SK-N-SH (cell line): Measurements from ENCODE around the gene MEIS2. TPM values are rescaled to one million over a fixed set of nuclear protein-coding genes. Genes with fewer than 3 reads are reported as not detected.

ENCODE experiments used
- CTCF ChIA-PET: fragments of 300-600, 350-600 bp; formaldehyde crosslinking; extraction: SDS; loops from one replicate; lab custom pipeline; 2021; lab: Yijun Ruan, JAX
- POLR2A ChIA-PET: fragments of 350-600 bp; sonication (Branson Sonifier 250); formaldehyde crosslinking; extraction: SDS; loops from one replicate; lab custom pipeline; 2020; ENCODE audit warnings: antibody characterized with exemption, inconsistent platforms; lab: Yijun Ruan, JAX
- DNase-seq: peaks from one replicate; pipeline ENCODE4 v3.0.0; 2012
- H2AFZ ChIP-seq: fragments of 200-600 bp; sonication (generic); 2 replicates; pipeline ENCODE4 v1.8.1; 2016; ENCODE audit warnings: antibody characterized with exemption, mild to moderate bottlenecking, low read depth
- H3F3A ChIP-seq: fragments of 200-600 bp; sonication (generic); replicated peaks from 2 replicates; pipeline ENCODE3; 2016; ENCODE audit warnings: antibody characterized with exemption, mild to moderate bottlenecking; ENCODE audit not compliant: insufficient read depth
- H3K27ac ChIP-seq, 2 experiments: fragments of 200-500 bp in 1 of 2; fragments of 200-600 bp in 1 of 2; sonication (Bioruptor generic) in 1 of 2; sonication (generic), shearing (Covaris generic) in 1 of 2; 2 replicates each; pipeline versions ENCODE4 v1.5.1 to v1.6.1; 2014 to 2016; ENCODE audit warnings: low read depth in 2 of 2, inconsistent platforms in 1 of 2, low read length in 1 of 2, mild to moderate bottlenecking in 1 of 2, mixed read lengths in 1 of 2
- H3K27me3 ChIP-seq: fragments of 200-600 bp; sonication (generic), shearing (Covaris generic); 2 replicates; pipeline ENCODE4 v1.6.1; 2016; ENCODE audit warnings: mixed run types; ENCODE audit not compliant: insufficient read depth
- H3K36me3 ChIP-seq, 2 experiments: fragments of 200-500 bp in 1 of 2; fragments of 200-600 bp in 1 of 2; sonication (Bioruptor generic) in 1 of 2; sonication (generic) in 1 of 2; replicated peaks in 1 of 2; 2 replicates each; pipeline versions ENCODE3 to v1.5.1; 2014 to 2016; ENCODE audit warnings: low read length in 1 of 2, mild to moderate bottlenecking in 1 of 2; ENCODE audit not compliant: insufficient read depth in 2 of 2, control insufficient read depth in 1 of 2
- H3K4me1 ChIP-seq, 2 experiments: fragments of 200-500 bp in 1 of 2; fragments of 200-600 bp in 1 of 2; sonication (Bioruptor generic) in 1 of 2; sonication (generic), shearing (Covaris generic) in 1 of 2; 2 replicates each; pipeline versions ENCODE4 v1.5.1 to v1.6.1; 2014 to 2016; ENCODE audit warnings: low read depth in 1 of 2, low read length in 1 of 2, mixed run types in 1 of 2; ENCODE audit not compliant: insufficient read depth in 2 of 2, control insufficient read depth in 1 of 2
- H3K4me2 ChIP-seq: fragments of 200-600 bp; sonication (generic), shearing (Covaris generic); 2 replicates; pipeline ENCODE4 v1.6.1; 2017; ENCODE audit warnings: mixed run types
- H3K4me3 ChIP-seq, 2 experiments: fragments of 200-500 bp in 1 of 2; fragments of 200-600 bp in 1 of 2; sonication (Bioruptor generic) in 1 of 2; sonication (generic), shearing (Covaris generic) in 1 of 2; 2 replicates each; pipeline versions ENCODE4 v1.5.1 to v1.8.1; 2014 to 2016; ENCODE audit warnings: low read depth in 2 of 2, inconsistent platforms in 1 of 2, low read length in 1 of 2, mild to moderate bottlenecking in 1 of 2, mixed read lengths in 1 of 2, moderate library complexity in 1 of 2
- H3K79me2 ChIP-seq: fragments of 200-600 bp; sonication (generic); 2 replicates; pipeline ENCODE4 v1.8.1; 2017; ENCODE audit warnings: mild to moderate bottlenecking; ENCODE audit not compliant: insufficient read depth
- H3K9ac ChIP-seq: fragments of 200-600 bp; sonication (generic); 2 replicates; pipeline ENCODE4 v1.6.1; 2017; ENCODE audit warnings: mixed run types
- H3K9me2 ChIP-seq: fragments of 200-600 bp; sonication (generic); 2 replicates; pipeline ENCODE4 v1.6.1; 2017; ENCODE audit warnings: mixed run types
- H3K9me3 ChIP-seq: fragments of 200-600 bp; sonication (generic); 2 replicates; pipeline ENCODE4 v1.6.1; 2017; ENCODE audit warnings: mixed run types, mild to moderate bottlenecking, moderate library complexity
- H4K20me1 ChIP-seq: fragments of 200-600 bp; sonication (generic); 2 replicates; pipeline ENCODE4 v1.6.1; 2017; ENCODE audit warnings: mild to moderate bottlenecking, mixed run types; ENCODE audit not compliant: insufficient read depth
- CHD2 ChIP-seq: fragments of 150-350 bp; IDR thresholded peaks from 2 replicates; pipeline ENCODE4 v1.6.1; 2018; ENCODE audit warnings: low read length; ENCODE audit not compliant: partially characterized antibody
- ELF1 ChIP-seq: IDR thresholded peaks from 2 replicates; pipeline ENCODE4 v1.4.0; 2012
- EP300 ChIP-seq, 2 experiments: IDR thresholded peaks; 2 replicates each; pipeline versions ENCODE4 v1.4.0 to v1.6.1; 2012; ENCODE audit warnings: borderline replicate concordance in 1 of 2, low read depth in 1 of 2, low read length in 1 of 2
- FOSL2 ChIP-seq: IDR thresholded peaks from 2 replicates; pipeline ENCODE4 v1.4.0; 2012; ENCODE audit warnings: low read depth, mild to moderate bottlenecking, moderate library complexity, borderline replicate concordance
- FOXJ3 ChIP-seq: sonication (generic); formaldehyde crosslinking; IDR thresholded peaks from 2 replicates; pipeline ENCODE4 v1.5.1; 2020; ENCODE audit warnings: mild to moderate bottlenecking, missing genetic modification reagents
- MEF2A ChIP-seq: IDR thresholded peaks from 2 replicates; pipeline ENCODE4 v1.4.0; 2012; ENCODE audit warnings: low read depth, borderline replicate concordance
- MXI1 ChIP-seq: IDR thresholded peaks from 2 replicates; pipeline ENCODE4 v1.6.1; 2012; ENCODE audit warnings: mild to moderate bottlenecking, low read depth, low read length, improper control_type of control experiment
- NFIC ChIP-seq: IDR thresholded peaks from 2 replicates; pipeline ENCODE4 v1.4.0; 2012; ENCODE audit warnings: borderline replicate concordance
- NRF1 ChIP-seq: IDR thresholded peaks from 2 replicates; pipeline ENCODE4 v1.6.1; 2012; ENCODE audit warnings: low read depth, mild to moderate bottlenecking, low read length
- POLR2AphosphoS5 ChIP-seq: IDR thresholded peaks from 2 replicates; pipeline ENCODE4 v1.6.1; 2012; ENCODE audit warnings: low read depth, low read length
- RAD21 ChIP-seq: IDR thresholded peaks from 2 replicates; pipeline ENCODE4 v1.6.1; 2012; ENCODE audit warnings: mild to moderate bottlenecking, low read length
- RXRA ChIP-seq: IDR thresholded peaks from 2 replicates; pipeline ENCODE4 v1.4.0; 2012; ENCODE audit warnings: low read depth, mild to moderate bottlenecking, borderline replicate concordance
- SIN3A ChIP-seq: IDR thresholded peaks from 2 replicates; pipeline ENCODE4 v1.6.1; 2012; ENCODE audit warnings: low read depth, mild to moderate bottlenecking, low read length, moderate library complexity, borderline replicate concordance
- TAF1 ChIP-seq: IDR thresholded peaks from 2 replicates; pipeline ENCODE4 v1.6.1; 2012; ENCODE audit warnings: low read depth, mild to moderate bottlenecking, low read length, moderate library complexity, borderline replicate concordance
- TEAD4 ChIP-seq: IDR thresholded peaks from 2 replicates; pipeline ENCODE4 v1.4.0; 2012; ENCODE audit warnings: mild to moderate bottlenecking, borderline replicate concordance; ENCODE audit not compliant: insufficient read depth
- YY1 ChIP-seq: IDR thresholded peaks from 2 replicates; pipeline ENCODE4 v1.4.0; 2012; ENCODE audit warnings: low read depth, mild to moderate bottlenecking
- whole genome bisulfite sequencing: methylation state at CpG from one replicate; pipeline ENCODE4 v1.1.6; 2017; ENCODE audit warnings: low lambda C conversion rate; 5-methylcytosine and 5-hydroxymethylcytosine counted together
- polyA plus RNA-seq, 3 experiments: library from polyadenylated mRNA; depleted of rRNA; stranded (reverse); fragments of >200 nt; gene quantifications; 2 replicates each; pipeline ENCODE4 v1.2.3, GENCODE V29; 2012
- TF ChIP-seq, protein P1 (sequence below): IDR thresholded peaks from 2 replicates; pipeline ENCODE4; 2012
- TF ChIP-seq, protein P2 (sequence below): IDR thresholded peaks from 2 replicates; pipeline ENCODE4 v1.4.0; 2012; ENCODE audit warnings: low read depth, borderline replicate concordance
- TF ChIP-seq, protein P3 (sequence below): IDR thresholded peaks from 2 replicates; pipeline ENCODE4 v1.4.0; 2012; ENCODE audit warnings: low read depth, borderline replicate concordance
- TF ChIP-seq, protein P4 (sequence below): IDR thresholded peaks from 2 replicates; pipeline ENCODE4 v1.6.1; 2012; ENCODE audit warnings: mild to moderate bottlenecking, low read depth, low read length, moderate library complexity

MEIS2 gene
- polyA plus RNA-seq, 1 of the 3 experiments (the other 2 are of a cell fraction), result 146 TPM

DNA sequence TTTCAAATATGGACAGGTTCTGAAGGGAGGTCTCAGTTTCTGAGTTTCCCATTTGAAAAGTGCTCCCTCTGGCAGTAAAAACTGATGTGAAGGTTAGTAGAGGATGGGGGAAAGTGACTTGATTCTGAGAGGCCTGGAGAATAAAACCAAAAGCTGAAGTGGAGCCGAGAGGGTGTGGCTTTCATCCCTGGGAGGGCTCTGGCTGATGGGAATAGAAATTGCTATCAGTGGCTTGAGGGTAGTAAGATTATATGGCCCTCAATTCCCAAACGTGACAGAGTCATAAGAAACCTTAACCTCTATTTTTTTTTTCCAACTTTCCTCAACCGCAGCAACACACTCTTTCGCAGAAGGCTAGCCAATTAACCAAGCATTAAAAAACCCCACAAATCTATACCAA is 185.9 kb downstream of the MEIS2 start (continued):
- no peak for TF ChIP-seq RXRA

DNA sequence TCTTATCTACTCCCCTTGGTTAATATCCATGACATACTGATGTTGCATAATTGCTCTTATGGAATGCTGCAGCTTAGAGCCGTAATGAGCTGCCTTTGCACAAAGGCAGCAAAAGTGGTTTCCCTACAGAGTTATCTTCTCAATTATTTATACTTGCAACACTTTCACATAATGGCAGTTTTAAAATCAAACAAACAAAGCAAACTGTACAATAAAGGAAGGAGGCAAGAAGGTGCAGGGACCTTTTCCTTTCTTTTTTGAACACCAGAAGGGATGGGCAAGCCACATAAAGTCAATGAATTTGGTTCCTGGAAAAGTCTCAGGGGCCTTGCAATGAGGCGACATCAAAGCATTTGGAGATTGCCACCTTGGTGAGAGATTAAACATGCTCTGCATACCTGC is 188.0 kb downstream of the MEIS2 start:
- H3F3A ChIP-seq, result no peaks in the 10 kb centered on the region
- no peak overlapping the region for H2AFZ ChIP-seq
- no peaks in the 10 kb centered on the region for H3K27me3 ChIP-seq
- ChIA-PET POLR2A (no interaction called here), CTCF (no interaction called here)
- TF ChIP-seq MXI1 (no peak), CHD2 (no peak), RAD21 (no peak), TEAD4 (no peak), ELF1 (no peak), YY1 (no peak), EP300 (IDR thresholded peaks at IDR 0.05; ENCODE audit: borderline replicate concordance in 1 of 2, low read depth in 1 of 2, low read length in 1 of 2) (no peak), MEF2A (no peak), SIN3A (no peak), FOSL2 (no peak), TAF1 (no peak), NFIC (no peak), NRF1 (no peak)
- 98% methylated on average over 2 of the region's 2 CpGs for WGBS
- H3K9me3 ChIP-seq, result no peaks in the 10 kb centered on the region
- no peaks in the 10 kb centered on the region for H3K9me2 ChIP-seq
- no peak overlapping the region for H3K4me3 ChIP-seq
- peaks cover 82% of the 10 kb centered on the region for H3K79me2 ChIP-seq
- H3K27ac ChIP-seq, result no peak overlapping the region; a peak in 1 of 4 replicates
- peaks cover 0 to 12% of the 10 kb centered on the region in 2 experiments; a peak in 2 of 4 replicates for H3K4me1 ChIP-seq
- peaks cover 40 to 70% of the 10 kb centered on the region in 2 experiments for H3K36me3 ChIP-seq
- peaks cover 42% of the 10 kb centered on the region for H4K20me1 ChIP-seq
- H3K9ac ChIP-seq, result no peak overlapping the region
- no peak for DNase-seq
- H3K4me2 ChIP-seq, result no peak overlapping the region

DNA sequence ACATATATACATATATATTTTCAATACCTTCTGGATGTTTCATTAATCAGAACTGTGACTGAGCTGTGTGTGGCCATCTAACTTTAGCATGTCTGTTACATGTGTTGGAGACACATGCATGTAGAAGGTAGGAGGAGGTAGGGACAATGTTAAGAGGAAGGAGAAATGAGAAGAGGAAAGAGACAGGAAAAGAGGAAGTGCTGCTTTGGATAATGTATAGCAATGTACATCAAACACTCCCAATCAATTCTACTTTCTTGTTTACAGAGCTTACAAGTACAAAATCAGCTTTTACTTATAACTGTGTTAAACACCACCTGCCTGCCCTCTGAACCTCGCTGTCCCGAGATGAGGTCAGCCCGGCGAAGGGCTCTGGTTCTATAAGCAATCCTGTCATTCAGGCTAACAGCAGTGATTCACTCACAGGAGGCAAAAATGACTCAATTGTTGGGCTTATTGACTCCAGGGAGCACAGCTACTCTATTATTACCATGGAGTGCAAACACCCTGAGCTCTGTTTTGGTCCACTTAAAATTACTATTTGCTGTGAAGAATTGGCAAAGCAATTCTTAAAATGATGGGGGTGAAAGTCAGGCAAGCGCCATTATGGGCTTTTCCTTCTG is 188.9 kb downstream of the MEIS2 start:
- H3K9me2 ChIP-seq, result no peaks in the 10 kb centered on the region
- H3K36me3 ChIP-seq, result peaks cover 48 to 69% of the 10 kb centered on the region in 2 experiments
- 95% methylated on average over 4 of the region's 5 CpGs for WGBS
- no peak overlapping the region for H3K4me2 ChIP-seq
- no peak overlapping the region for H3K9ac ChIP-seq
- TF ChIP-seq FOXJ3 (CRISPR knock-in tag) (no peak), FOSL2 (peak; percentile 8; the same call in 1 of the 2 replicates), POLR2AphosphoS5 (no peak), SIN3A (no peak), RAD21 (no peak)
- TF ChIP-seq, protein P1, sequence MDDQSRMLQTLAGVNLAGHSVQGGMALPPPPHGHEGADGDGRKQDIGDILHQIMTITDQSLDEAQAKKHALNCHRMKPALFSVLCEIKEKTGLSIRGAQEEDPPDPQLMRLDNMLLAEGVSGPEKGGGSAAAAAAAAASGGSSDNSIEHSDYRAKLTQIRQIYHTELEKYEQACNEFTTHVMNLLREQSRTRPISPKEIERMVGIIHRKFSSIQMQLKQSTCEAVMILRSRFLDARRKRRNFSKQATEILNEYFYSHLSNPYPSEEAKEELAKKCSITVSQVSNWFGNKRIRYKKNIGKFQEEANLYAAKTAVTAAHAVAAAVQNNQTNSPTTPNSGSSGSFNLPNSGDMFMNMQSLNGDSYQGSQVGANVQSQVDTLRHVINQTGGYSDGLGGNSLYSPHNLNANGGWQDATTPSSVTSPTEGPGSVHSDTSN, result 0 out of 2 replicates have a peak, but pooled peaks have one; percentile 9
- TF ChIP-seq, protein P2, sequence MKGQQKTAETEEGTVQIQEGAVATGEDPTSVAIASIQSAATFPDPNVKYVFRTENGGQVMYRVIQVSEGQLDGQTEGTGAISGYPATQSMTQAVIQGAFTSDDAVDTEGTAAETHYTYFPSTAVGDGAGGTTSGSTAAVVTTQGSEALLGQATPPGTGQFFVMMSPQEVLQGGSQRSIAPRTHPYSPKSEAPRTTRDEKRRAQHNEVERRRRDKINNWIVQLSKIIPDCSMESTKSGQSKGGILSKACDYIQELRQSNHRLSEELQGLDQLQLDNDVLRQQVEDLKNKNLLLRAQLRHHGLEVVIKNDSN, result no peak
- TF ChIP-seq, protein P3, sequence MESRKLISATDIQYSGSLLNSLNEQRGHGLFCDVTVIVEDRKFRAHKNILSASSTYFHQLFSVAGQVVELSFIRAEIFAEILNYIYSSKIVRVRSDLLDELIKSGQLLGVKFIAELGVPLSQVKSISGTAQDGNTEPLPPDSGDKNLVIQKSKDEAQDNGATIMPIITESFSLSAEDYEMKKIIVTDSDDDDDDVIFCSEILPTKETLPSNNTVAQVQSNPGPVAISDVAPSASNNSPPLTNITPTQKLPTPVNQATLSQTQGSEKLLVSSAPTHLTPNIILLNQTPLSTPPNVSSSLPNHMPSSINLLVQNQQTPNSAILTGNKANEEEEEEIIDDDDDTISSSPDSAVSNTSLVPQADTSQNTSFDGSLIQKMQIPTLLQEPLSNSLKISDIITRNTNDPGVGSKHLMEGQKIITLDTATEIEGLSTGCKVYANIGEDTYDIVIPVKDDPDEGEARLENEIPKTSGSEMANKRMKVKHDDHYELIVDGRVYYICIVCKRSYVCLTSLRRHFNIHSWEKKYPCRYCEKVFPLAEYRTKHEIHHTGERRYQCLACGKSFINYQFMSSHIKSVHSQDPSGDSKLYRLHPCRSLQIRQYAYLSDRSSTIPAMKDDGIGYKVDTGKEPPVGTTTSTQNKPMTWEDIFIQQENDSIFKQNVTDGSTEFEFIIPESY, result no peak
- TF ChIP-seq, protein P4, sequence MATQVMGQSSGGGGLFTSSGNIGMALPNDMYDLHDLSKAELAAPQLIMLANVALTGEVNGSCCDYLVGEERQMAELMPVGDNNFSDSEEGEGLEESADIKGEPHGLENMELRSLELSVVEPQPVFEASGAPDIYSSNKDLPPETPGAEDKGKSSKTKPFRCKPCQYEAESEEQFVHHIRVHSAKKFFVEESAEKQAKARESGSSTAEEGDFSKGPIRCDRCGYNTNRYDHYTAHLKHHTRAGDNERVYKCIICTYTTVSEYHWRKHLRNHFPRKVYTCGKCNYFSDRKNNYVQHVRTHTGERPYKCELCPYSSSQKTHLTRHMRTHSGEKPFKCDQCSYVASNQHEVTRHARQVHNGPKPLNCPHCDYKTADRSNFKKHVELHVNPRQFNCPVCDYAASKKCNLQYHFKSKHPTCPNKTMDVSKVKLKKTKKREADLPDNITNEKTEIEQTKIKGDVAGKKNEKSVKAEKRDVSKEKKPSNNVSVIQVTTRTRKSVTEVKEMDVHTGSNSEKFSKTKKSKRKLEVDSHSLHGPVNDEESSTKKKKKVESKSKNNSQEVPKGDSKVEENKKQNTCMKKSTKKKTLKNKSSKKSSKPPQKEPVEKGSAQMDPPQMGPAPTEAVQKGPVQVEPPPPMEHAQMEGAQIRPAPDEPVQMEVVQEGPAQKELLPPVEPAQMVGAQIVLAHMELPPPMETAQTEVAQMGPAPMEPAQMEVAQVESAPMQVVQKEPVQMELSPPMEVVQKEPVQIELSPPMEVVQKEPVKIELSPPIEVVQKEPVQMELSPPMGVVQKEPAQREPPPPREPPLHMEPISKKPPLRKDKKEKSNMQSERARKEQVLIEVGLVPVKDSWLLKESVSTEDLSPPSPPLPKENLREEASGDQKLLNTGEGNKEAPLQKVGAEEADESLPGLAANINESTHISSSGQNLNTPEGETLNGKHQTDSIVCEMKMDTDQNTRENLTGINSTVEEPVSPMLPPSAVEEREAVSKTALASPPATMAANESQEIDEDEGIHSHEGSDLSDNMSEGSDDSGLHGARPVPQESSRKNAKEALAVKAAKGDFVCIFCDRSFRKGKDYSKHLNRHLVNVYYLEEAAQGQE, result no peak
- no peak overlapping the region for H3K4me3 ChIP-seq
- no peaks in the 10 kb centered on the region for H3F3A ChIP-seq
- peaks cover 0 to 12% of the 10 kb centered on the region in 2 experiments; a peak in 2 of 4 replicates for H3K4me1 ChIP-seq
- peaks cover 87% of the 10 kb centered on the region for H3K79me2 ChIP-seq
- H3K27me3 ChIP-seq, result no peaks in the 10 kb centered on the region
- no peaks in the 10 kb centered on the region for H3K9me3 ChIP-seq
- H2AFZ ChIP-seq, result no peak overlapping the region
- ChIA-PET POLR2A (no interaction called here), CTCF (no interaction called here)
- DNase-seq, result no peak
- H4K20me1 ChIP-seq, result peaks cover 51% of the 10 kb centered on the region
- no peak overlapping the region for H3K27ac ChIP-seq
